AG09309 (cell line): ENCODE measurements around the gene TAOK3.
"Not testable (repeated sequence)": the region's sequence is repeated elsewhere in the genome, so short reads cannot be mapped to it uniquely, and the experiment has no call there.

Experiments
- DNase-seq: peaks from one replicate; pipeline ENCODE4 v3.0.0-alpha.2; 2010; ENCODE audit warnings: low read depth
- H3K4me3 ChIP-seq: 2 replicates; pipeline ENCODE4 v1.5.1; 2011; ENCODE audit warnings: mild to moderate bottlenecking, low read depth, low read length, moderate library complexity; ENCODE audit not compliant: control insufficient read depth
- TF ChIP-seq, protein P1 (sequence below): IDR thresholded peaks from 2 replicates; pipeline ENCODE4 v1.5.1; 2011; ENCODE audit warnings: mild to moderate bottlenecking, low read depth, low read length, inconsistent platforms; ENCODE audit not compliant: insufficient read depth, control insufficient read depth; ENCODE audit errors: missing control alignments

The TAOK3 gene

GRCh38 chr12:118135788-118136558 is 236.7 kb downstream of the TAOK3 start, which contains the start of gene PEBP1:
Gene PEBP1 (plus strand): TSS chr12:118136124. CDS start chr12:118136210, 86 bp downstream.
- H3K4me3 ChIP-seq, result peak within 1 kb of the TSS; percentile 87
- peak; percentile 51 for DNase-seq
- TF ChIP-seq, protein P1, sequence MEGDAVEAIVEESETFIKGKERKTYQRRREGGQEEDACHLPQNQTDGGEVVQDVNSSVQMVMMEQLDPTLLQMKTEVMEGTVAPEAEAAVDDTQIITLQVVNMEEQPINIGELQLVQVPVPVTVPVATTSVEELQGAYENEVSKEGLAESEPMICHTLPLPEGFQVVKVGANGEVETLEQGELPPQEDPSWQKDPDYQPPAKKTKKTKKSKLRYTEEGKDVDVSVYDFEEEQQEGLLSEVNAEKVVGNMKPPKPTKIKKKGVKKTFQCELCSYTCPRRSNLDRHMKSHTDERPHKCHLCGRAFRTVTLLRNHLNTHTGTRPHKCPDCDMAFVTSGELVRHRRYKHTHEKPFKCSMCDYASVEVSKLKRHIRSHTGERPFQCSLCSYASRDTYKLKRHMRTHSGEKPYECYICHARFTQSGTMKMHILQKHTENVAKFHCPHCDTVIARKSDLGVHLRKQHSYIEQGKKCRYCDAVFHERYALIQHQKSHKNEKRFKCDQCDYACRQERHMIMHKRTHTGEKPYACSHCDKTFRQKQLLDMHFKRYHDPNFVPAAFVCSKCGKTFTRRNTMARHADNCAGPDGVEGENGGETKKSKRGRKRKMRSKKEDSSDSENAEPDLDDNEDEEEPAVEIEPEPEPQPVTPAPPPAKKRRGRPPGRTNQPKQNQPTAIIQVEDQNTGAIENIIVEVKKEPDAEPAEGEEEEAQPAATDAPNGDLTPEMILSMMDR, result no peak

DNA sequence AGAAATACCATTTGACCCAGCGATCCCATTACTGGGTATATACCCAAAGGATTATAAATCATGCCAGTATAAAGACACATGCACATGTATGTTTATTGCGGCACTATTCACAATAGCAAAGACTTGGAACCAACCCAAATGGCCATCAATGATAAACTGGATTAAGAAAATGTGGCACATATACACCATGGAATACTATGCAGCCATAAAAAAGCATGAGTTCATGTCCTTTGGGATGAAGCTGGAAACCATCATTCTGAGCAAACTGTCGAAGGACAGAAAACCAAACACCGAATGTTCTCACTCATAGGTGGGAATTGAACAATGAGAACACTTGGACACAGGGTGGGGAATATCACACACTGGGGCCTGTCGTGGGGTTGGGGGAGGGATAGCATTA is 243.3 kb downstream of the TAOK3 start:
- DNase-seq, H3K4me3 ChIP-seq: not testable (repeated sequence)

GRCh38 chr12:118127867-118128266 is 244.8 kb downstream of the TAOK3 start:
- TF ChIP-seq, protein P1, result no peak
- DNase-seq, result no peak
- H3K4me3 ChIP-seq, result no peak overlapping the region

GRCh38 chr12:118126119-118126757 is 246.5 kb downstream of the TAOK3 start:
- TF ChIP-seq, protein P1, result no peak
- no peak overlapping the region for H3K4me3 ChIP-seq
- DNase-seq, result no peak

DNA sequence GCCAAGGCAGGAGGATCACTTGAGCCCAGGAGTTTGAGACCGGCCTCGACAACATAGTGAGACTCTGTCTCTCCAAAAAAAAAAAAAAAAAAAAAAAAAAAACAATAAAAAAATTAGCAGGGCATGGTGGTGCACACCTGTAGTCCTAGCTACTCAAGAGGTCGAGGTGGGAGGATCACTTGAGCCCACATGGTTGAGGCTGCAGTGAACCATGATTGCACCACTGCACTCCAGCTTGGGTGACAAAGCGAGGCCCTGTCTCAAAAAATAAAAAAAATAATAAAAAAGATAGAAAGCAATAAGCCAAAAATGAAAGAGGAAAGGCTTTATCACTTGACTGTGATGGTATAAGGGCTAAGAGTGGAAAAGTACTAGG is 247.0 kb downstream of the TAOK3 start:
- DNase-seq, result no peak
- no peak overlapping the region for H3K4me3 ChIP-seq
- TF ChIP-seq, protein P1, result no peak

GRCh38 chr12:118124333-118124874 is 248.3 kb downstream of the TAOK3 start:
- no peak overlapping the region for H3K4me3 ChIP-seq
- DNase-seq, result no peak
- TF ChIP-seq, protein P1, result no peak

GRCh38 chr12:118122264-118122663 is 250.4 kb downstream of the TAOK3 start:
- TF ChIP-seq, protein P1, result no peak
- no peak overlapping the region for H3K4me3 ChIP-seq
- DNase-seq, result no peak
